GM18511 (cell line): Measurements from ENCODE around the gene RAB7B.
"Not testable (repeated sequence)": the region's sequence is repeated elsewhere in the genome, so short reads cannot be mapped to it uniquely, and the experiment has no call there.

Experiments used
- ATAC-seq: cut with Tn5 transposase; IDR thresholded peaks from one replicate; pipeline ENCODE4 v1.9.1; 2021; ENCODE audit warnings: mild to moderate bottlenecking, moderate library complexity; ENCODE audit not compliant: unreplicated experiment

The RAB7B gene, protein sequence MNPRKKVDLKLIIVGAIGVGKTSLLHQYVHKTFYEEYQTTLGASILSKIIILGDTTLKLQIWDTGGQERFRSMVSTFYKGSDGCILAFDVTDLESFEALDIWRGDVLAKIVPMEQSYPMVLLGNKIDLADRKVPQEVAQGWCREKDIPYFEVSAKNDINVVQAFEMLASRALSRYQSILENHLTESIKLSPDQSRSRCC

DNA sequence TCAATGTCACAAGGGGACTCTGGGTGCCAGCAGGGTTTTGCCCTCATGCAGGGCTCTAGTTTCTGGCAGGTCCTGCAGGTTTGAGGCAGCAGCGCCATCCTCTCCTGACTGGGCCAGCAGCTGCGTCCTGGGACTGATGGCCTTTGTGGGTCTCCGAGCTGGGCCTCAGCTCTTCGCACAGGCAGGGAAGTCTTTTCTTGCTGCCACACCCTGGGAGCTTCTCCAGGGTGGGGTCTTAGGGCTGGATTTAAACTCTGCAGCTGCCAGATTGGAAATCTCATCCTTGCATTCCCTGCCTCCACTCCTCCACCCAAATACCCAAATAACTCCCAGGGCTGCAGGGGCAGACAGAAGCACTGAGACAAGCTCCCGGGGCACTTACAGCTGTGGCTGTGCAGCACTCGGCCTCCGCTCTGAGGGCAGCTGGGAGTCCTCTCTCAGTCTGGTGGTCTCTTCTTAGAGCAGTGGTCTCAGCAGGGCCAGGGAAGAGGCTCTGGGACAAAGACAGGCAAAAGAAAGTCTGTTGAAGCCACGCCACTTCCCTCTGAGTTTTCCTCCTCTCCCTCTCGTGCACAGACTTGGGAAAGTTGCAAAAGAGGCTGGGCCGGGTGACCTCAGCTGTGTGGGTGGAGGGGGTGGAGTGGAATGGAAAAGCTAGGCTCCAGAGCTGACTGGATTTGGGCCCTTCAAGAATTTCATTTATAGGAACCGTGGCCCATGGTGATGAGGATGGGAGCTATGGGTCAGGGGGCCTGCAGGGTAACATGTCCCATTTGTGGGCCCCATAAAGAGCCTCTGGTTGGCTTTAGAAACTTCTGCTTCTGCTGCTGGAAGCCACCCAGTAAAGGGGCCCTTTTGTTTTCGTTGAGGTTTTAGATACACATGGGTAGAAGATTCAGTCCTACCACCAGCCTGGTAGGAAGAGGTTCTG lies at the start of gene RAB7B:
Gene RAB7B, minus strand, starts transcription at position 525 of the 931 bp plus-strand sequence. CDS start 9,260 bp downstream, outside the sequence.
- no peak for ATAC-seq

DNA sequence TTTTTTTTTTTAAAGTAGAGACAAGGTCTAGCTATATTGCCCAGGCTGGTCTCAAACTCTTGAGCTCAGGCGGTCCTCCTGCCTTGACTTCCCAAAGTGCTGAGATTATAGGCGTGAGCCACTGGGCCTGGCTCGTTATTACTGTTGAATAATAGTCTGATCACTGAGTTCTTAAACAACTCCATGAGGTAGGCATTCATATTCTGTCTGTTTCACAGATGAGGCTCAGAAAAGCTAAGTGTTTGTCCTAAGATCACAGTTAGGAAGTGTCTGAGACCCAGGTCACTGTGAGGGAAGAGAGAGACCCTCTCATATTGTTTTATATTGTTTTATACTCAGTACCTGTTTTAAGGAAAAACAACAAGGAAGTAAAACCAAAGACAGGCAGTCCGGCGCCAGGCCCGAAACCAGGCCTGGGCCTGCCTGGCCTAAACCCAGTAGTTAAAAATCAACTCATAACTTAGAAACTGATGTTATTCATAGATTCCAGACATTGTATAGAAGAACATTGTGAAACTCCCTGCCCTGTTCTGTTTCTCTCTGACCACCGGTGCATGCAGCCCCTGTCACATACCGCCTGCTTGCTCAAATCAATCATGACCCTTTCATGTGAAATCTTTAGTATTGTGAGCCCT lies 49.2 kb upstream of the RAB7B start:
- not testable (repeated sequence) for ATAC-seq

DNA sequence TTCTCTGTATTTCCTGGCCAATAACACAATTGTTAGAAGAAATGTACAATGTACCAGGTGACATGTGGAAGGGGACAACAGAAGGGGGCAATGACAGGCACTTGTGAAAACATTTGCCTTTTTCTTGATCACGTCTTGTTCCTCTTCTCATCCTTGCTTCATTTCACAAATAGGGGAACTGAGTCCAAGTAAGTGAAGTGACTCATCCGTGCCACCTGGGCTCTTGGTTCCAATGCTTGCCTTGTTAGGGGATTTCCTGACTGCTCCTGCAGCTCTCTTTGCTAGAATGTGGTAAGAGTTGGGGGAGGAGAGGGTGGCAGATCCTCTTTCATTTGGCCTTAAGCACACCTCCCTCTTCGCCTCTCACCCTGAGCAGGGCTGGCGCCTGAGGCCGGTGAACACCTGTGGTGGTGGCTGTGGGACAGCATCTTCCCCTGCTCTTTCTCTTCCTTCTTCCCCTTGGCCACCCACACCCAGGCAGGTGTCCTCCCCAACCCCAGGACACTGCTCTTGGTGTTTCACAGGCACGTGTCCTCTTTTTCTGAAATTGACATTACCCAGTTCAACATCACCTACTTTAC lies 47.5 kb upstream of the RAB7B start:
- peak; percentile 89 for ATAC-seq

DNA sequence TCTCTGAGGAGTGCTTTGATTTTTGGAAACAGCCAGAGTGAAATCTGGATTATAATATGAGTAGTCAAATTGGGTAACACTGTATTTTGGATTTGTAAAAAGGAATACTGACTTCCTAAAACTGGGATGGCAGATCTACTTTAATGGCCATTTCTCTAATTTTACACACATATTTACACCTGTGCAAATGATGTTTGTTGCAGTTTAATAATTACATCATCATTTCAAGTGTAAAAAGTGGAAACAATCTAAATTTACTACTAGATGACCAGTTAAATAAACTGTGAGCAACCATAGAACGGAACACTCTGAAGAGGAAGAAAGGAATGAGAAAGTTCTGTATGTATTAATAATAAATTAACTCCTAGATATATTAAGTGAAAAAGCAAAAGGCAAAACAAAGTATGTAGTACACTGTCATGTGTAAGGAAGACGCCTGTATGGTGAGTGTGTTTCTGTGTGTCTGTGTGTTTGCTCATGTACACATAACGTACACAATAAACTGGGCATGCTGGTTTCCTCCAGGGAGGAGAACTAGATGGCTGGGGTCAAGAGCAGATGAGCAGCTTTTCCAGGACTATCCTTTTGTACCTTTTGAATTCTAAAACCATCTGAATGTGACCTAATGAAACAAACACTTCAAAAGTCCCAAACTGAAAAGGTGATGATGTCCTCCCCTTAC lies 46.9 kb upstream of the RAB7B start:
- no peak for ATAC-seq

DNA sequence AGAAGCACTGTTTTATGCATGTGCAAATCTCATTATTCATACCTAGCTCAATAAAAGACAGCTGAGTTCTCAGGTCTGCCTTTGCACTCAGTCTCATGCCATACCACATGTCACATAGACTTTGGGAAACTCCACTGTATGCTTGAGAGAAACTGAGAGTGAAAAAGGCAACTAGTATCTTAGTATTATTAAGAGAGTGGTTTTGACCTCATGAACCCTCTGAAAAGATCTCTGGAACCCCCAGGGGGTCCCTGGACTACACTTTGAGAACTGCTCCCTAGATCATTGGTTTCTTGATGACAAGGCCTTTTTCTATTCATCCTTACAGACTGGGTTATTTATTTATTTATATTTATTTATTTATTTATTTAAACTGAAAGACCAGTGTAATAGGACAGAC lies 46.1 kb upstream of the RAB7B start:
- peak; percentile 43 for ATAC-seq

DNA sequence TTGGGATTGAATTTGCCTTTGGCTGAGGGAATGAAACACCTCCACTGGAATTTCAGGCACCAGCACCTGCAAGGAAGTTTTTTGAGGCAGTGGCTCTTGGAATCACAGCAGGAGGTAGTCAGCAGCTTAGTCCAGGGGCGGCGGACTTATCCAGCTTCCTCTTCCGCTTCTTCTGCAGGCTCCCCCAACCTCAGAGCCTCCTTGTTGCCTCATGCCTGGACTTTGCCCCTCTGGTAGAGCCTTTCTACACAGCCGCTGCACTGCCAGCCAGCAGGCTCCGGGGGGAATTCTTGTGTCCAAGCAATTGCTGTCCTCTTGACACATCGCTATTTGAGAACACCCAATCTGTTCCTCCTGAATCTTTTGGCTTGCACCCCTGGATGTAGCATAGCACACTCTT lies 45.4 kb upstream of the RAB7B start:
- no peak for ATAC-seq

DNA sequence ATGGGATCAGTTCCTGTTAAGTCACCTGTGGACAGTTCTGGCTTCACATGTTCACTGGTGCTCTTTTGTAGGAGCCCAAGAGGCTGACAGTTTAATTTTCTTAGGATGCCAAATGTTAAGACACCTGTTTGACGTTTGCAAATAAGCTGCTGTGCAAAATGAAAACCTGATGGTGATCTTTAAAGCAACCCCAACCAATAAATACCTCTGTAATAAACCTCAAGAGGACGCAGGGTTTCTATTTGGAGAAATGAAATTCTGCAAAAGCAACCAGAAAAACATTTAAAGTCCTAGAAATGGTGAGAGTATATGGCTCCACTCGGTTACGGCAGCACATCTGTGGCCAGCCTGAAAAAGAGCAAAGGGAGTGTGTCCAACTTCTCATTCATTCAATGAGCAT lies 44.1 kb upstream of the RAB7B start:
- ATAC-seq: no peak

DNA sequence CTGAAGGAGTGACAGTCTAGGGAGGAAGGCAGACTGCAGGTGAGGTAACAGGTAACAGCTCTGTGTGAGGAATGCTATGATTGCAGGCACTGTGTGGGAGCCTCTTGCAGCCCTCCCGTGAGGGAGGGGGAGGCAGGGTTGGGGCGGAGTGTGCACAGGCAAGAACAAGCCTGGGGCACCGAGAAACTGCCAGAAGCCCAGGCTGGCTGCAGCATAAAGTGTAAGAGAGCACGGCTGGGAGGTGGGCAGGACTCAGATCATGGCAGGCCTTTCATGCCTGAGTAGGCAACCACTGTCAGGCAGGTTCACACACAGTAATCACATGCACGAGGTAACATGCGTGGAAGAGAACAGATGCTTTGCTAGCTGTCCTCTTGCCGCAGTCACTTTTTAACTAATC lies 38.4 kb upstream of the RAB7B start:
- no peak for ATAC-seq

DNA sequence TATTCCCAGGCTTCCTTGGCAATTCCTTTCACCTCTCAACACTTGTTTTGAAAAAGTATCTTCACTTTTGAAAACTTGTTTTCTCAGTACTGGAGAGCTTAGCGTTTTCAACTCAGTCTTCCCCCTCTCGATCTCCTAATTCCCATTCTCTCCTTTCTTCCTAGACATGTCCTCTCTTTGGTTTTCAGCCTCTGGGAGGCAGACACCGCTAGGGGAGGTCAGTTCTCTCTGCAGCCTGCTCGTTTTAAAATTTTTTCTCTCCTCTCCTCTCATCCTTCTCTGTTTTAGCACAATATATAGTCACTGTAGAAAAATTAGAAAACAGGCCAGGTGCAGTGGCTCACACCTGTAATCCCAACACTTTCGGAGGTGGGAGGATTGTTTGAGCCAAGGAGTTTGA lies 37.1 kb upstream of the RAB7B start:
- no peak for ATAC-seq

DNA sequence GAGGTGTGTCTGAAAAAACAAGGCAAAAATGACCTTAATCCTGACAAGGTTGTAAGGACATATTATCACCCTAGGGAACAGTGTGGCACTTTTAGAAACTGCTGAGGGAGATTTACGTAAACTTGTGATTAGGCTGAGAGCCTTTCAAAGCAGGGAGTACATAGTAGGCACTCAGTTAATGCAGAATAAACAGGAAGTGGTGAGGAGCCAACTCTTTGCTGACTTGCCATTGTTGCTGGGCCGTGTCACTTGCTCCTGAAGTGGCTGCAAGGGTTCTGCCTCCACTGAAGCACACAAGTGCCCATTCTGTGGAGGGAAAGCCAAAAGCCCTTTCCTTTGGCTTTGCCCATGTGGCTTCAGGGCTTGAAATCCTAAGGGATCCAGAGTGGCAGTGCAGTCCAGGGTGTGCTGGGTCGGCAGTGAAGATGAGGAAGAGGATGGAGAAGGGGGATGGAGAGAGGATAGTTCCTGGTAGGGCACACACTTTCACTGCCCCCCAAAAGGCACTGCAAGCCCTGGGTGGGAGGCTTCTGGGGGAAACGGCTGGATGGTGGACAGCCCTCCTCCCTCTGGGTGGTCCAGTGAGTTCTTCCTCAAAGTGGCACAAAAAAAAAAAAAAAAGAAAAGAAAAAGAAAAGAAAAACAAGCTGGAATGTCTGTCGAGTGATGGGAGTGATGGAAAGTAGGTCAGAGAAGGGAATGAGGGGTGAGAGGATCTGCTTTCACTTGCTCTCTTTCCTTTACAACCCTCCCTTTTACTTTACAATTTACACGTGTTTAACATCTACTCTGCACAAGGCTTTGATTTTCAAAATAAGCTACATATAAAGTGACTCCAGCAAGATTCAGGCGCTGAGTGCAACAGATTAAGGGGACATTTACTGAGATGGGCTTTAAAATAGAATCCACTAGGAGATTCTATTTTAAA lies 36.1 kb upstream of the RAB7B start:
- ATAC-seq: no peak

DNA sequence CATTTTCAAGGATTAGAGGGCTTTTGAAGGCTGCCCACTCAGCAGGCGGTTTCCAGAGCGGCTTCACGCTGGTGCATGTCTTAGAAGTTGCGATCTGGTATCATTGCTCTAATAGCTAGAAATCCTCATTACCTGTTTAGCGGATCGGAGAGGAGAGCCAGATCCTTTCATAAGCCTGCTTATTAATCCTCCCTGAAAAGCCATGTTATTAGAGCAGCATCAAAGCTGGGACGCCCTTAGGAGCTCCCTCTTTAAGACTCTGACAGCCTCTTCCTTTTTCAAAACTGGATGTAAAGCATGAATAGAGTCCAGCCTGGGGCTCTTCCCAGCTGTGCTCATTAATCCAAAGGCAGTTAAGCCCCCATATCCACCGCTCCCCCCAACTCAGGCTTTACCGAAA lies 34.4 kb upstream of the RAB7B start:
- ATAC-seq: no peak

DNA sequence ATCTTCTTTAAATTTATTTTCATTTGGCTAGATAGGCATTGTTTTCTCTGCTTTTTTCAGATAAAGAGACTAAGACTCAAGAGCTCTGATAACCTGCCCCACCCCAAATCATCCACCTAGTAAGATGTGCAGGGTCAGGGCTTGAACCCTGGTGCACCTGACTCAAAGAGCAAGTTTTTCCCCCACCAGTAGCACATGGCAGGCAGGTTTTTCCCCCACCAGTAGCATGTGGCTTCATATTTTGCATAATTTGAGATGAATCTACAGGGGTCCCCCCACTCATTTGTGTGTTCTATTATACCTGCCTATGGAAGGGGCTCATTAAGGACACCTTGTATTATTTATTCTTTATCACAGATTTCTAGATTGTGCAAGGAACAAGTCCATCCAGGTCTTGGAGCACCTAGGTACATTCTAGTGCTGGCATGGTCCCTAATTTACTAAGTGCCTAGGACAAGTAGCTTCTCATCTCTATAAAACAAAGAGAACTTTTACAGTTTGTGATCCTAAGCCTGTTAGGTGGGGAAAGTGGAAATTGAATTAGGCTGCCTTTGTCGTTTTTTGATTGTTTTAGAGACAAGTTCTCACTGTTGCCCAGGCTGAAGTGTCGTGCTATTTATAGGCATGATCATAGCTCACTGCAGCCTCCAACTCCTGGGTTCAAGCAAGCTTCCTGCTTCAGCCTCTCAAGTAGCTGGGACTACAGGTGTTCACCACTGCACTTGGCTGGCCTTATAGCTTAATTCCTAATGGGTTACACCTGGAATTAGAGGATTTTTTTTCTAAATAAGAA lies 33.7 kb upstream of the RAB7B start:
- no peak for ATAC-seq

DNA sequence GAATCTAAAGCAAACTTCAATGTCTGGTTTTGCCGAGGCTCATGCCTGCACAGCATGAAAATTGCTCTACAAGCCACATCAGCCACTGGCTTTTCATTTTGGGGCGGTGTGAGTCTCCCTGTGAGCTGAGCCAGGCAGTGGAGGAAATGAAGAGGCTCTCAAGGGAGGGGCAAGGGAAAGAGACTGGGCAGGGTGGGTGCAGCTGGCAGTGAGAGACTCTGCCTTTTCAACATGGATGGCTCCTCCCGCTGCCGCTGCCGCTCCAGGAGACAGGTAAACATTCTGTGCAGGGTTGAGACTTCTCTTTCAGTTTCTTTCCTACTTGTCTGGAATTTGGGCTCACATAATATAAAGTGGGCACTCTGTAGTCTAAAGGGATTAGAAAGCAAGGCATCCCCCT lies 31.8 kb upstream of the RAB7B start:
- ATAC-seq: no peak

DNA sequence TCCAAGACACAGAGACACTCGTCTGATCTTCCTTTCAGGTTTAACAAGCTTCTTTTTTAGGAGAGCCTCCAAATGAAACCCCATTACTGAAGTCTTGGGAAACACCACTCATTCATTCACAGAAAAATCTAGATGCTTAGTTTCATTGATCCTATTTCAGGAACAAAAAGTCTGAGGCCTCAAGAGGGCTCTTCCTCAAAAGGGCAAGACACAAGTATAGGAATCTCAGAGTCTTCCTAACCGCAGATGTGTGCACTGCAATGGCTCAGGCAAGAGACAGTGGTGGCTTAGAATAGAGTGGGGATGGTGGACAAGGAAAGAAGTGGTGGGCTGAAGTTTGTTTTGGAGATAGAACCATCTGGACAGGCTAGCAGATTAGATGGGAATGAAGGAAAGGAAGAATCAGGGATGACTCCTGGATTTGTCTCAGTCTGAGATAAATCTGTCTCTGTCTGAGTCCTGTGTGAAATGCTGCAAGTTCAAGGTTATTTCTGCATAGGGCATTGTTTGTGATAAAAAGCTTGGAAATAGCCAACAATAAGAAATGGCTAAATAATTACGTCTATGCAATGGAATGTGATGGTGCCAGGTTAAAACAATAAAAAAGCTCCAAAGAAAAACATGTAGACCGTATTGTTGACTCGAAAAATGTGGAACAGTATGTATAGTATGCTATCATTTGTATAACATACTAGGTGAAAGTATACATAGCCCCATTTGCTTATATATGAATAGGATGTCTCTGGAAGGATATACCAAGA lies 29.4 kb upstream of the RAB7B start:
- no peak for ATAC-seq

DNA sequence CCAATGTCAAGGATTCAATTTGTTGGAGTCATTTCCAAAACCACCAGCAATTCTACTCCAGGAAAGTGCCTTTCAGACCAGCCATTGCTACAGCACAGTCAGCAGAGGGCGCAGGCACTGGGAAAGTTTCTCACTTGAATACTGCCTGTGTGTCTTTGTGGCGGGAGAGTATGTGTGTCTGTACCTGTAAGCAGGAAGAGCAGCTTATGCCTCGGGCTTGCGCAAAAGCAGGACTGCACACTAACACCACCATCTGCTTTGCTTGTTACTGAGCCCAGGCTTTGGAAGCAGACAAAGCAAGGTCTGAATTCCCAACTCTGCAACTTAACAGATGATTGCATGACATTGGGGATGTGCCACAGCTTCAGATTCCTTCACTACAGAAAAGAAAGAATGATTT lies 27.5 kb upstream of the RAB7B start:
- peak; percentile 81 for ATAC-seq

DNA sequence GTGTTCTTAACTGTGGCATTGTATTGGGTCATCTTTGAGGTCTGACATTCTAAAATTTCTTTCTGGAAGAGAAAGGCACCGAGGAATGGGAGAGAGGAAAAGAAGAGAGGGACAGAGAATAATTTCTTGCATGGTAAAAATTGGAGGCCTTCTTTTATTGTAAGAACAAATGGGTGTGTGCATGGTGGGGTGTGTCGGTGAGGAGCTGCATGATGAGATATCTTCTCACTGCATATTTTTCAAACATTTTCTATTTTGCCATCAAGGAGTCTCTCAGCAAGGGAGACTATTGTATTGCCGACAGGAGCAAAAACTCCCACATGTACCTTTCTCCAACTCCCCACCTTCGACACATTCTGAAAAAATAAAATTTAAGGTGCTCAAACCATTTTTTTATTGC lies 27.0 kb upstream of the RAB7B start:
- no peak for ATAC-seq

DNA sequence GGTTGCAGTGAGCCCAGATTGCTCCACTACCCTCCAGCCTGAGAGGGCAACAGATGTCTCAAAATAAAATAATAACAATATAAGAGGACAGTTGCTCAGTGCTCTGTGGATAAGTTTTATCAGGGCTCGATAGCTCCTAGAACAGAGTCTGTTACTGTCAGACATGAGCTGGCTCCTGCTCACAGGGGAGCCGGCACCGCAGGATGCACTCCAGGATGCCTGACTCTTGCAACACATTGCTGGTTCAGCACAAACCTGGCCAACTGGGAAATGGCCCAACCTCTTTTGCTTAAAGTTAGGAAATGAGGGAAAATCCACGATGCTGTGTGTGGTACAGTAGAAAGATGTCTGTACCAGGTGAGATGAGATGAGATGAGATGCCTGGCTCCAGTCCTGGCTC lies 26.3 kb upstream of the RAB7B start:
- no peak for ATAC-seq

DNA sequence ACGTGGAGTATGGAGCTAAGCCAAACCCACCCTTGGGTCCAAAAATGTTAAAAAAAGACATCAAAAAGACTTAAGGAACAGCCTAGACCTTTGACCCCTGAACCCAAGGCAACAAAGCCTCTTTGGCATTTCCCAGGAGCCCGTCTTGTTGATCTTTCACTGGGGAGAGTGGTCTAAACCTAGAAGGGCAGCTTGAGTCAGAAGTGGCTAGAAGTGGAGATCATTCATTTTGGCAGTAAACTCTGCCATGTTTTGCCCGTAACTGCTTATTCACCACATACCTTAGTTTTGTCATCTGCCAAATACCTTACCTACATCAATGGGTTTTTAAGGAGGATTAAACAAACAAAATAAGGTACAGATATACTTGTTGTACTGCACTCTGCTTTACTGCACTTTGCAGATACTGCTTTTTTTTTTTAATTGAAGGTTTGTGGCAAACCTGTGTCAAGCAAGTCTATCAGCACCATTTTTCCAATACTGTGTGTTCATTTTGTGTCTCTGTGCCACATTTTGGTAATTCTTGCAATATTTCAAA lies 22.2 kb upstream of the RAB7B start:
- no peak for ATAC-seq
